H9 (cell line): ENCODE measurements around the gene ENC1. TPM values are rescaled to one million over a fixed set of nuclear protein-coding genes. Genes with fewer than 3 reads are reported as not detected.

Experiments used
- DNase-seq: peaks from one replicate; pipeline ENCODE4 v3.0.0-alpha.2; 2017
- H2AFZ ChIP-seq: one replicate; pipeline ENCODE4 v1.6.1; 2013; ENCODE audit warnings: mild to moderate bottlenecking, low read length, control low read depth, moderate library complexity
- H2AK5ac ChIP-seq: 2 replicates; pipeline ENCODE4 v1.6.1; 2013; ENCODE audit warnings: low read length, control low read depth, mixed read lengths; ENCODE audit not compliant: insufficient read length
- H2BK120ac ChIP-seq: one replicate; pipeline ENCODE4 v1.6.1; 2013; ENCODE audit warnings: low read depth, mild to moderate bottlenecking, low read length, control low read depth, inconsistent platforms; ENCODE audit not compliant: poor library complexity, severe bottlenecking
- H2BK12ac ChIP-seq: 2 replicates; pipeline ENCODE4 v1.6.1; 2013; ENCODE audit warnings: low read length, control low read depth, mixed read lengths, low read depth; ENCODE audit not compliant: insufficient read length
- H2BK15ac ChIP-seq: 2 replicates; pipeline ENCODE4 v1.6.1; 2013; ENCODE audit warnings: low read depth, low read length, control low read depth
- H2BK20ac ChIP-seq: one replicate; pipeline ENCODE4 v1.6.1; 2013; ENCODE audit warnings: low read depth, mild to moderate bottlenecking, low read length, control low read depth, inconsistent platforms; ENCODE audit not compliant: poor library complexity, severe bottlenecking
- H2BK5ac ChIP-seq: 2 replicates; pipeline ENCODE4 v1.6.1; 2013; ENCODE audit warnings: low read length, control low read depth, mixed read lengths; ENCODE audit not compliant: insufficient read length
- H3K14ac ChIP-seq: 2 replicates; pipeline ENCODE4 v1.6.1; 2013; ENCODE audit warnings: low read length, control low read depth; ENCODE audit not compliant: insufficient read depth
- H3K18ac ChIP-seq: 2 replicates; pipeline ENCODE4 v1.6.1; 2013; ENCODE audit warnings: low read depth, mild to moderate bottlenecking, mixed read lengths, low read length, control low read depth; ENCODE audit not compliant: insufficient read length
- H3K23ac ChIP-seq: 2 replicates; pipeline ENCODE4 v1.6.1; 2013; ENCODE audit warnings: low read length, control low read depth, mixed read lengths, low read depth; ENCODE audit not compliant: insufficient read length
- H3K23me2 ChIP-seq: 2 replicates; pipeline ENCODE4 v1.6.1; 2013; ENCODE audit warnings: low read depth, mild to moderate bottlenecking, mixed read lengths, low read length, control low read depth; ENCODE audit not compliant: insufficient read length, poor library complexity, severe bottlenecking
- H3K27ac ChIP-seq: 2 replicates; pipeline ENCODE4 v1.5.1; 2013; ENCODE audit warnings: low read length, control low read depth, mixed read lengths, low read depth; ENCODE audit not compliant: insufficient read length
- H3K27me3 ChIP-seq: 2 replicates; pipeline ENCODE4 v1.6.1; 2013; ENCODE audit warnings: low read length, control low read depth, inconsistent platforms; ENCODE audit not compliant: insufficient read depth
- H3K4ac ChIP-seq: 2 replicates; pipeline ENCODE4 v1.6.1; 2013; ENCODE audit warnings: low read depth, mild to moderate bottlenecking, control low read depth, inconsistent platforms, low read length, moderate library complexity
- H3K4me1 ChIP-seq: 2 replicates; pipeline ENCODE4 v1.6.1; 2013; ENCODE audit warnings: low read length, control low read depth, inconsistent platforms; ENCODE audit not compliant: insufficient read depth
- H3K4me2 ChIP-seq: 2 replicates; pipeline ENCODE4 v1.6.1; 2013; ENCODE audit warnings: low read length, control low read depth, mixed read lengths; ENCODE audit not compliant: insufficient read length, insufficient read depth
- H3K56ac ChIP-seq: 2 replicates; pipeline ENCODE4 v1.6.1; 2013; ENCODE audit warnings: low read depth, mild to moderate bottlenecking, mixed read lengths, low read length, control low read depth; ENCODE audit not compliant: insufficient read length
- H3K79me1 ChIP-seq: 2 replicates; pipeline ENCODE4 v1.6.1; 2013; ENCODE audit warnings: low read depth, mild to moderate bottlenecking, moderate library complexity, low read length, control low read depth, inconsistent platforms; ENCODE audit not compliant: insufficient read depth, poor library complexity, severe bottlenecking
- H3K79me2 ChIP-seq: 2 replicates; pipeline ENCODE4 v1.6.1; 2013; ENCODE audit warnings: low read length, control low read depth, inconsistent platforms; ENCODE audit not compliant: insufficient read depth
- H3K9ac ChIP-seq: 2 replicates; pipeline ENCODE4 v1.6.1; 2013; ENCODE audit warnings: low read length, control low read depth, mixed read lengths; ENCODE audit not compliant: insufficient read length; ENCODE audit errors: extremely low read depth
- H3K9me3 ChIP-seq: one replicate; pipeline ENCODE4 v1.6.1; 2013; ENCODE audit warnings: low read depth, low read length, inconsistent platforms; ENCODE audit not compliant: control insufficient read depth
- H3T11ph ChIP-seq: one replicate; pipeline ENCODE4 v1.6.1; 2013; ENCODE audit warnings: mild to moderate bottlenecking, low read length, control low read depth, inconsistent platforms
- H4K20me1 ChIP-seq: one replicate; pipeline ENCODE4 v1.6.1; 2013; ENCODE audit not compliant: control insufficient read depth, insufficient read length, insufficient read depth
- H4K5ac ChIP-seq: 2 replicates; pipeline ENCODE4 v1.6.1; 2013; ENCODE audit warnings: low read depth, mild to moderate bottlenecking, mixed read lengths, low read length, control low read depth; ENCODE audit not compliant: insufficient read length
- H4K8ac ChIP-seq: replicated peaks from 2 replicates; pipeline ENCODE4 v1.6.1; 2013; ENCODE audit warnings: low read length, control low read depth, mixed read lengths, low read depth; ENCODE audit not compliant: insufficient read length
- H4K91ac ChIP-seq: 2 replicates; pipeline ENCODE4 v1.6.1; 2013; ENCODE audit warnings: low read depth, mild to moderate bottlenecking, moderate library complexity, mixed read lengths, low read length, control low read depth; ENCODE audit not compliant: insufficient read length
- H3K27ac Mint-ChIP-seq, 3 experiments: 2 replicates in 2 of 3; 3 replicates in 1 of 3; pipeline ENCODE4 v1.8.0; 2020 to 2021; ENCODE audit warnings: mixed read lengths in 3 of 3, mild to moderate bottlenecking in 1 of 3, moderate library complexity in 1 of 3
- H3K27me3 Mint-ChIP-seq: 2 replicates; pipeline ENCODE4 v1.8.0; 2021; ENCODE audit warnings: low read depth, mild to moderate bottlenecking, moderate library complexity, mixed read lengths
- H3K36me3 Mint-ChIP-seq, 3 experiments: 2 replicates in 2 of 3; 3 replicates in 1 of 3; pipeline ENCODE4 v1.8.0; 2020 to 2021; ENCODE audit warnings: low read depth in 3 of 3, mixed read lengths in 3 of 3; ENCODE audit not compliant: insufficient read depth in 1 of 3
- H3K4me1 Mint-ChIP-seq, 2 experiments: 2 replicates each; pipeline ENCODE4 v1.8.0; 2020; ENCODE audit warnings: mixed read lengths in 2 of 2
- H3K4me3 Mint-ChIP-seq, 2 experiments: 2 replicates in 1 of 2; 3 replicates in 1 of 2; pipeline ENCODE4 v1.8.0; 2020 to 2021; ENCODE audit warnings: mild to moderate bottlenecking in 2 of 2, mixed read lengths in 2 of 2, moderate library complexity in 1 of 2
- H3K9me3 Mint-ChIP-seq, 2 experiments: 2 replicates in 1 of 2; 3 replicates in 1 of 2; pipeline ENCODE4 v1.8.0; 2020; ENCODE audit warnings: mild to moderate bottlenecking in 2 of 2, mixed read lengths in 2 of 2, moderate library complexity in 1 of 2
- WGBS: extraction: QIAGEN DNeasy Blood & Tissue Kit; methylation state at CpG from one replicate; pipeline ENCODE4 v1.1.7; 2013; ENCODE audit warnings: missing lambda C conversion rate, low lambda C conversion rate, mixed read lengths; ENCODE audit not compliant: insufficient read length; ENCODE audit errors: extremely low coverage; 5-methylcytosine and 5-hydroxymethylcytosine counted together
- total RNA-seq: library from RNA; stranded (reverse); gene quantifications from 2 replicates; pipeline ENCODE4 v1.2.1, GENCODE V29; 2021
- TF ChIP-seq, protein P1 (sequence below): fragments of 200-600 bp; sonication (generic); conservative IDR thresholded peaks from 3 replicates; pipeline ENCODE4 v1.8.0; 2021; ENCODE audit warnings: antibody characterized with exemption, mild to moderate bottlenecking

Gene ENC1
- total RNA-seq, 1 experiment from 2014 or later = 14.4 TPM

- Histone ChIP-seq H4K8ac (no peak overlapping the region), H3K27me3 (no peaks in the 10 kb centered on the region), H3K23me2 (no peaks in the 10 kb centered on the region), H2AK5ac (no peak overlapping the region), H3K27ac (no peak overlapping the region), H3K18ac (no peak overlapping the region), H2BK20ac (no peak overlapping the region), H3K79me2 (no peaks in the 10 kb centered on the region), H2BK12ac (no peak overlapping the region), H3K4ac (no peak overlapping the region), H3K23ac (no peak overlapping the region), H2AFZ (no peak overlapping the region), H3K14ac (no peak overlapping the region), H2BK5ac (no peak overlapping the region), H3T11ph (no peak overlapping the region), H2BK15ac (no peak overlapping the region), H4K5ac (no peak overlapping the region), H3K4me1 (no peaks in the 10 kb centered on the region), H3K56ac (no peak overlapping the region), H3K79me1 (no peaks in the 10 kb centered on the region), H4K20me1 (no peaks in the 10 kb centered on the region), H2BK120ac (no peak overlapping the region), H3K4me2 (no peak overlapping the region), H3K9ac (no peak overlapping the region), H3K9me3 (no peaks in the 10 kb centered on the region), H4K91ac (no peak overlapping the region)
- Mint-ChIP-seq H3K36me3 (peaks cover 0 to 7% (median 3%) of the 10 kb centered on the region in 3 experiments; a peak in 3 of 7 replicates), H3K9me3 (peaks cover 2 to 6% of the 10 kb centered on the region in 2 experiments; a peak in 3 of 5 replicates), H3K27ac (no peak overlapping the region), H3K27me3 (peaks cover 14% of the 10 kb centered on the region), H3K4me3 (no peak overlapping the region), H3K4me1 (peaks cover 58 to 64% of the 10 kb centered on the region in 2 experiments)
- no CpG with 5 or more reads among the region's 5 CpGs for WGBS
- DNase-seq = no peak
- TF ChIP-seq, protein P1, sequence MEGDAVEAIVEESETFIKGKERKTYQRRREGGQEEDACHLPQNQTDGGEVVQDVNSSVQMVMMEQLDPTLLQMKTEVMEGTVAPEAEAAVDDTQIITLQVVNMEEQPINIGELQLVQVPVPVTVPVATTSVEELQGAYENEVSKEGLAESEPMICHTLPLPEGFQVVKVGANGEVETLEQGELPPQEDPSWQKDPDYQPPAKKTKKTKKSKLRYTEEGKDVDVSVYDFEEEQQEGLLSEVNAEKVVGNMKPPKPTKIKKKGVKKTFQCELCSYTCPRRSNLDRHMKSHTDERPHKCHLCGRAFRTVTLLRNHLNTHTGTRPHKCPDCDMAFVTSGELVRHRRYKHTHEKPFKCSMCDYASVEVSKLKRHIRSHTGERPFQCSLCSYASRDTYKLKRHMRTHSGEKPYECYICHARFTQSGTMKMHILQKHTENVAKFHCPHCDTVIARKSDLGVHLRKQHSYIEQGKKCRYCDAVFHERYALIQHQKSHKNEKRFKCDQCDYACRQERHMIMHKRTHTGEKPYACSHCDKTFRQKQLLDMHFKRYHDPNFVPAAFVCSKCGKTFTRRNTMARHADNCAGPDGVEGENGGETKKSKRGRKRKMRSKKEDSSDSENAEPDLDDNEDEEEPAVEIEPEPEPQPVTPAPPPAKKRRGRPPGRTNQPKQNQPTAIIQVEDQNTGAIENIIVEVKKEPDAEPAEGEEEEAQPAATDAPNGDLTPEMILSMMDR = no peak
Observed at GRCh38 chr5:74621492-74621891, 19.0 kb downstream of the ENC1 start.
